Thyroid gland (tissue), 4 donors: ENCODE data around the gene DHH. TPM values are rescaled to one million over a fixed set of nuclear protein-coding genes. Genes with fewer than 3 reads are reported as not detected.

Experiments used
- DNase-seq, 2 donors: peaks; one replicate each; pipeline ENCODE4 v3.0.0-alpha.2; 2019
- H3K27ac ChIP-seq, 3 donors: fragments of 200-600 bp; sonication (generic); 1 replicate in 2 of 3; 2 replicates in 1 of 3; pipeline ENCODE4 v1.5.1; 2016 to 2019; ENCODE audit warnings: mild to moderate bottlenecking in 1 of 3, moderate library complexity in 1 of 3
- H3K27me3 ChIP-seq: fragments of 200-600 bp; sonication (generic); one replicate; pipeline ENCODE4 v1.5.1; 2019
- H3K36me3 ChIP-seq, 2 donors: fragments of 200-600 bp; sonication (generic); one replicate each; pipeline ENCODE4 v1.5.1; 2016 to 2019
- H3K4me1 ChIP-seq, 2 donors: fragments of 200-600 bp; sonication (generic); one replicate each; pipeline ENCODE4 v1.5.1; 2017 to 2019
- H3K4me3 ChIP-seq, 3 donors: fragments of 200-600 bp; sonication (generic); replicated peaks in 1 of 3; 1 replicate in 2 of 3; 2 replicates in 1 of 3; pipeline ENCODE4 v1.5.1; 2016; ENCODE audit warnings: mild to moderate bottlenecking in 1 of 3
- H3K9me3 ChIP-seq: fragments of 200-600 bp; sonication (generic); one replicate; pipeline ENCODE4 v1.5.1; 2017
- CTCF ChIP-seq, 6 experiments: fragments of 200-600 bp in 3 of 6; fragments of 450-650 bp in 3 of 6; sonication (generic) in 3 of 6; IDR thresholded peaks; one replicate each; pipeline ENCODE4 v1.5.1; 2016 to 2019; ENCODE audit warnings: antibody characterized with exemption in 6 of 6, mild to moderate bottlenecking in 2 of 6, inconsistent platforms in 1 of 6, moderate library complexity in 1 of 6
- POLR2A ChIP-seq, 2 donors: fragments of 450-650 bp; IDR thresholded peaks; one replicate each; pipeline ENCODE4 v1.6.1; 2017; ENCODE audit warnings: antibody characterized with exemption in 2 of 2, mild to moderate bottlenecking in 2 of 2, moderate library complexity in 1 of 2
- WGBS, 2 donors: methylation state at CpG; one replicate each; pipeline ENCODE4 v1.1.5; 2017; 5-methylcytosine and 5-hydroxymethylcytosine counted together
- intact Hi-C: fragments of 100-400 bp; cut with DNase I; formaldehyde crosslinking; loops from one replicate; pipeline ENCODE4 v1.15.1; 2023
- total RNA-seq, 4 donors: library from RNA; depleted of rRNA; stranded (reverse); fragments of >200 nt; gene quantifications; one replicate each; pipeline ENCODE4 v1.2.3, GENCODE V29; 2016

The DHH gene
- total RNA-seq, 4 donors from 2014 or later = 0.17 to 0.94 (median 0.44) TPM

GRCh38 chr12:49040364-49040855, 54.2 kb downstream of the DHH start:
- peaks cover 84 to 87% of the 10 kb centered on the region in 2 donors for H3K36me3 ChIP-seq
- no peak for DNase-seq
- H3K4me3 ChIP-seq = no peak overlapping the region
- intact Hi-C loops = no loop called here
- TF ChIP-seq POLR2A (IDR thresholded peaks at IDR 0.05) = no peak
- no peak for TF ChIP-seq CTCF (IDR thresholded peaks at IDR 0.05)
- 94 to 95% methylated on average over 14 of the region's 14 CpGs for WGBS, 2 donors
- no peaks in the 10 kb centered on the region for H3K9me3 ChIP-seq
- H3K27me3 ChIP-seq = no peaks in the 10 kb centered on the region
- no peaks in the 10 kb centered on the region for H3K4me1 ChIP-seq
- H3K27ac ChIP-seq = no peak overlapping the region

GRCh38 chr12:49039421-49040363, 54.9 kb downstream of the DHH start:
- Histone ChIP-seq H3K27ac (no peak overlapping the region), H3K27me3 (no peaks in the 10 kb centered on the region), H3K9me3 (no peaks in the 10 kb centered on the region), H3K4me1 (no peaks in the 10 kb centered on the region), H3K4me3 (no peak overlapping the region), H3K36me3 (peaks cover 83 to 85% of the 10 kb centered on the region in 2 donors)
- 93 to 94% methylated on average over 24 to 29 of the region's 30 CpGs for WGBS, 2 donors
- TF ChIP-seq CTCF (IDR thresholded peaks at IDR 0.05) = no peak
- DNase-seq = no peak
- intact Hi-C loops = no loop called here

GRCh38 chr12:49038291-49038955, 56.2 kb downstream of the DHH start:
- H3K27me3 ChIP-seq = no peaks in the 10 kb centered on the region
- no peak for TF ChIP-seq CTCF (IDR thresholded peaks at IDR 0.05)
- no peaks in the 10 kb centered on the region for H3K4me1 ChIP-seq
- WGBS, 2 donors = 96 to 97% methylated on average over 20 of the region's 20 CpGs
- DNase-seq = no peak
- no peak overlapping the region for H3K4me3 ChIP-seq
- H3K9me3 ChIP-seq = no peaks in the 10 kb centered on the region
- no peak overlapping the region for H3K27ac ChIP-seq
- intact Hi-C loops = no loop called here
- peaks cover 81 to 85% of the 10 kb centered on the region in 2 donors for H3K36me3 ChIP-seq

- intact Hi-C loops = no loop called here
- TF ChIP-seq CTCF (IDR thresholded peaks at IDR 0.05) (no peak), POLR2A (IDR thresholded peaks at IDR 0.05) (no peak)
- H3K36me3 ChIP-seq = peaks cover 81 to 85% of the 10 kb centered on the region in 2 donors
- H3K27ac ChIP-seq = no peak overlapping the region
- no peak for DNase-seq
- H3K4me1 ChIP-seq = no peaks in the 10 kb centered on the region
- no peaks in the 10 kb centered on the region for H3K9me3 ChIP-seq
- H3K4me3 ChIP-seq = no peak overlapping the region
- H3K27me3 ChIP-seq = no peaks in the 10 kb centered on the region
- WGBS, 2 donors = 87 to 100% methylated on average over 3 to 7 of the region's 7 CpGs
Observed at GRCh38 chr12:49037947-49038237, 56.7 kb downstream of the DHH start.
